ENCODE results near the gene SVEP1. TPM values are rescaled to one million over a fixed set of nuclear protein-coding genes. Genes with fewer than 3 reads are reported as not detected.

The SVEP1 gene
- total RNA-seq, 1 donor from 2014 or later = 0.10 TPM

DNA sequence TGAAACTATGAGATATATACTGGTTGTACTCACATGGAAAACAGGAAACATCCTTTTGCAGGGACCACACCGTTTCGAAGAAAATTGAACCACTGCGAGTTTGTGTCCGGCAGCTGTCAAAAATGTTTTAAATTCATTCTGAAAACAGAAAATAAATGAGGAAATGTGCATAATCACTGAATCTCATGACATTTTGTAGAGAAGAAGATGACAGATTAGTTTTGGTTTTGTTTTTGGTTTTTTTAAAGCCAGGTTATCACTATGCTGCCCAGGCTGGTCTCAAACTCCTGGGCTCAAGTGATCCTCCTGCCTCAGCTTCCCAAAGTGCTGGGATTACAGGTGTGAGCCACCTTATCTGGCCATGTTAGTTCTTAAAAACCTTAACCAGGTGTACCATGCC lies 245.4 kb downstream of the SVEP1 start:
- no peak overlapping the region for H3K27ac Mint-ChIP-seq (ENCODE audit: unreplicated experiment)
- no peaks in the 10 kb centered on the region for H3K27me3 Mint-ChIP-seq (ENCODE audit: unreplicated experiment)
- H3K4me1 Mint-ChIP-seq (ENCODE audit: low read depth, unreplicated experiment) = no peaks in the 10 kb centered on the region
- H3K4me3 Mint-ChIP-seq (ENCODE audit: unreplicated experiment) = no peak overlapping the region
- no peak for DNase-seq
- H3K36me3 Mint-ChIP-seq (ENCODE audit: unreplicated experiment) = no peaks in the 10 kb centered on the region
- H3K9me3 Mint-ChIP-seq (ENCODE audit: unreplicated experiment) = peaks cover 2% of the 10 kb centered on the region
- TF ChIP-seq, protein P1, sequence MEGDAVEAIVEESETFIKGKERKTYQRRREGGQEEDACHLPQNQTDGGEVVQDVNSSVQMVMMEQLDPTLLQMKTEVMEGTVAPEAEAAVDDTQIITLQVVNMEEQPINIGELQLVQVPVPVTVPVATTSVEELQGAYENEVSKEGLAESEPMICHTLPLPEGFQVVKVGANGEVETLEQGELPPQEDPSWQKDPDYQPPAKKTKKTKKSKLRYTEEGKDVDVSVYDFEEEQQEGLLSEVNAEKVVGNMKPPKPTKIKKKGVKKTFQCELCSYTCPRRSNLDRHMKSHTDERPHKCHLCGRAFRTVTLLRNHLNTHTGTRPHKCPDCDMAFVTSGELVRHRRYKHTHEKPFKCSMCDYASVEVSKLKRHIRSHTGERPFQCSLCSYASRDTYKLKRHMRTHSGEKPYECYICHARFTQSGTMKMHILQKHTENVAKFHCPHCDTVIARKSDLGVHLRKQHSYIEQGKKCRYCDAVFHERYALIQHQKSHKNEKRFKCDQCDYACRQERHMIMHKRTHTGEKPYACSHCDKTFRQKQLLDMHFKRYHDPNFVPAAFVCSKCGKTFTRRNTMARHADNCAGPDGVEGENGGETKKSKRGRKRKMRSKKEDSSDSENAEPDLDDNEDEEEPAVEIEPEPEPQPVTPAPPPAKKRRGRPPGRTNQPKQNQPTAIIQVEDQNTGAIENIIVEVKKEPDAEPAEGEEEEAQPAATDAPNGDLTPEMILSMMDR (IDR thresholded peaks at IDR 0.05; ENCODE audit: partially characterized antibody, unreplicated experiment) = no peak

DNA sequence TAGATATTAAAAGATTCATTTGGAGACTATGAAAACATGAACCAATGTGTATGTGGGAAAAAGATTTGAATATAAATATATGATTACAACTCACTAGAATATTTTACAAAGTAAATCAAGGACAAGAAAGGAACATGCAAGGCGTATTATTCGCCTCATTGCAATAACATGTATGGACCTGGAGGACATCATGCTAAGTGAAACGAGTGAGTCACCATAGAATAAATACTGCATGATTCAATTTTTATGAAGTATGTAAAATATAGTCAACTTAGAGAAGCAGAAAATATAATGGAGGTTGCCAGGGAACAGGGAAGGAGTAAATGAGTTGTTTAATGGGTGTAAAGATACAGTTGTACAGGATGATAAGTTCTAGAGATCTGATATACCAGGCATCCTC lies 246.8 kb downstream of the SVEP1 start:
- Mint-ChIP-seq H3K4me1 (ENCODE audit: low read depth, unreplicated experiment) (no peaks in the 10 kb centered on the region), H3K27ac (ENCODE audit: unreplicated experiment) (no peak overlapping the region), H3K27me3 (ENCODE audit: unreplicated experiment) (no peaks in the 10 kb centered on the region), H3K36me3 (ENCODE audit: unreplicated experiment) (no peaks in the 10 kb centered on the region), H3K4me3 (ENCODE audit: unreplicated experiment) (no peak overlapping the region), H3K9me3 (ENCODE audit: unreplicated experiment) (peaks cover 2% of the 10 kb centered on the region)
- TF ChIP-seq, protein P1 (IDR thresholded peaks at IDR 0.05; ENCODE audit: partially characterized antibody, unreplicated experiment) = no peak
- DNase-seq = no peak

- TF ChIP-seq, protein P1 (IDR thresholded peaks at IDR 0.05; ENCODE audit: partially characterized antibody, unreplicated experiment) = no peak
- Mint-ChIP-seq H3K27me3 (ENCODE audit: unreplicated experiment) (no peaks in the 10 kb centered on the region), H3K4me1 (ENCODE audit: low read depth, unreplicated experiment) (no peaks in the 10 kb centered on the region), H3K27ac (ENCODE audit: unreplicated experiment) (no peak overlapping the region), H3K9me3 (ENCODE audit: unreplicated experiment) (peaks cover 2% of the 10 kb centered on the region), H3K4me3 (ENCODE audit: unreplicated experiment) (no peak overlapping the region), H3K36me3 (ENCODE audit: unreplicated experiment) (no peaks in the 10 kb centered on the region)
- no peak for DNase-seq
Measured at GRCh38 chr9:110330484-110331105, 248.9 kb downstream of the SVEP1 start.

GRCh38 chr9:110329639-110330230 lies 249.8 kb downstream of the SVEP1 start:
- peaks cover 2% of the 10 kb centered on the region for H3K9me3 Mint-ChIP-seq (ENCODE audit: unreplicated experiment)
- TF ChIP-seq, protein P1 (IDR thresholded peaks at IDR 0.05; ENCODE audit: partially characterized antibody, unreplicated experiment) = no peak
- no peaks in the 10 kb centered on the region for H3K36me3 Mint-ChIP-seq (ENCODE audit: unreplicated experiment)
- no peak for DNase-seq
- no peaks in the 10 kb centered on the region for H3K4me1 Mint-ChIP-seq (ENCODE audit: low read depth, unreplicated experiment)
- no peaks in the 10 kb centered on the region for H3K27me3 Mint-ChIP-seq (ENCODE audit: unreplicated experiment)
- H3K27ac Mint-ChIP-seq (ENCODE audit: unreplicated experiment) = no peak overlapping the region
- no peak overlapping the region for H3K4me3 Mint-ChIP-seq (ENCODE audit: unreplicated experiment)

DNA sequence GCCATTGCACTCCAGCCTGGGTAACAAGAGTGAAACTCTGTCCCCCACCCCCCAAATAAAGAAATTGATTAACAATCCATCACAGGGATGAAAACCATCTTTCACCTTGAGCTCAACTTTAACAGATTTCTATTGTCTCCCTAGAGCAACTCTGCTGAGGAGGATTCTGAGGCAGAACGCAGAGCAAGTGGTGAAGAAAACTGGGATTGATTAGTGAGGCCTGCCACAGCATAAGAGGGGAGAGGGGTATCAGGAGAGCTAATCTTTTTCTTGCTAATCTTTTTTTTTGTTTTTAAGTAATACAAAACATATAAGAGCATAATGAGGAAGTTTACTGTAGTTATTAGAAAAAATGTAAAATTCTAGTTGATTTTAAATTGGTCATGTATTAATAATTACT lies 250.8 kb downstream of the SVEP1 start:
- no peak overlapping the region for H3K27ac Mint-ChIP-seq (ENCODE audit: unreplicated experiment)
- H3K4me3 Mint-ChIP-seq (ENCODE audit: unreplicated experiment) = no peak overlapping the region
- TF ChIP-seq, protein P1 (IDR thresholded peaks at IDR 0.05; ENCODE audit: partially characterized antibody, unreplicated experiment) = no peak
- DNase-seq = no peak
- H3K36me3 Mint-ChIP-seq (ENCODE audit: unreplicated experiment) = no peaks in the 10 kb centered on the region
- H3K9me3 Mint-ChIP-seq (ENCODE audit: unreplicated experiment) = peaks cover 2% of the 10 kb centered on the region
- H3K27me3 Mint-ChIP-seq (ENCODE audit: unreplicated experiment) = no peaks in the 10 kb centered on the region
- no peaks in the 10 kb centered on the region for H3K4me1 Mint-ChIP-seq (ENCODE audit: low read depth, unreplicated experiment)
